Subcutaneous abdominal adipose tissue (tissue), 5 donors: ENCODE data around the gene GTSE1.

Experiments used
- H3K27ac ChIP-seq: one replicate; pipeline ENCODE4 v1.7.0; 2013; ENCODE audit warnings: low read depth, mild to moderate bottlenecking, inconsistent platforms, low read length, moderate library complexity
- H3K27me3 ChIP-seq, 5 donors: one replicate each; pipeline ENCODE4 v1.7.0; 2013; ENCODE audit warnings: low read length in 5 of 5, inconsistent platforms in 1 of 5; ENCODE audit not compliant: control insufficient read depth in 5 of 5, insufficient read depth in 4 of 5
- H3K36me3 ChIP-seq, 5 donors: one replicate each; pipeline ENCODE4 v1.7.0; 2013; ENCODE audit warnings: low read length in 5 of 5; ENCODE audit not compliant: control insufficient read depth in 5 of 5, insufficient read depth in 5 of 5
- H3K4me1 ChIP-seq, 5 donors: one replicate each; pipeline ENCODE4 v1.7.0; 2013; ENCODE audit warnings: low read length in 5 of 5, mild to moderate bottlenecking in 3 of 5, moderate library complexity in 1 of 5; ENCODE audit not compliant: control insufficient read depth in 5 of 5, insufficient read depth in 5 of 5
- H3K4me3 ChIP-seq, 5 donors: one replicate each; pipeline ENCODE4 v1.7.0; 2013; ENCODE audit warnings: low read length in 5 of 5, low read depth in 1 of 5
- H3K9ac ChIP-seq, 5 donors: one replicate each; pipeline ENCODE4 v1.7.0; 2013; ENCODE audit warnings: low read length in 5 of 5, mild to moderate bottlenecking in 4 of 5, moderate library complexity in 3 of 5
- H3K9me3 ChIP-seq, 5 donors: one replicate each; pipeline ENCODE4 v1.7.0; 2013; ENCODE audit warnings: low read length in 5 of 5; ENCODE audit not compliant: control insufficient read depth in 5 of 5
- donor health status: healthy.
- donor health status: healthy.
- donor health status: healthy.
- donor health status: healthy.
- donor health status: healthy.

The GTSE1 gene, protein sequence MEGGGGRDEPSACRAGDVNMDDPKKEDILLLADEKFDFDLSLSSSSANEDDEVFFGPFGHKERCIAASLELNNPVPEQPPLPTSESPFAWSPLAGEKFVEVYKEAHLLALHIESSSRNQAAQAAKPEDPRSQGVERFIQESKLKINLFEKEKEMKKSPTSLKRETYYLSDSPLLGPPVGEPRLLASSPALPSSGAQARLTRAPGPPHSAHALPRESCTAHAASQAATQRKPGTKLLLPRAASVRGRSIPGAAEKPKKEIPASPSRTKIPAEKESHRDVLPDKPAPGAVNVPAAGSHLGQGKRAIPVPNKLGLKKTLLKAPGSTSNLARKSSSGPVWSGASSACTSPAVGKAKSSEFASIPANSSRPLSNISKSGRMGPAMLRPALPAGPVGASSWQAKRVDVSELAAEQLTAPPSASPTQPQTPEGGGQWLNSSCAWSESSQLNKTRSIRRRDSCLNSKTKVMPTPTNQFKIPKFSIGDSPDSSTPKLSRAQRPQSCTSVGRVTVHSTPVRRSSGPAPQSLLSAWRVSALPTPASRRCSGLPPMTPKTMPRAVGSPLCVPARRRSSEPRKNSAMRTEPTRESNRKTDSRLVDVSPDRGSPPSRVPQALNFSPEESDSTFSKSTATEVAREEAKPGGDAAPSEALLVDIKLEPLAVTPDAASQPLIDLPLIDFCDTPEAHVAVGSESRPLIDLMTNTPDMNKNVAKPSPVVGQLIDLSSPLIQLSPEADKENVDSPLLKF

DNA sequence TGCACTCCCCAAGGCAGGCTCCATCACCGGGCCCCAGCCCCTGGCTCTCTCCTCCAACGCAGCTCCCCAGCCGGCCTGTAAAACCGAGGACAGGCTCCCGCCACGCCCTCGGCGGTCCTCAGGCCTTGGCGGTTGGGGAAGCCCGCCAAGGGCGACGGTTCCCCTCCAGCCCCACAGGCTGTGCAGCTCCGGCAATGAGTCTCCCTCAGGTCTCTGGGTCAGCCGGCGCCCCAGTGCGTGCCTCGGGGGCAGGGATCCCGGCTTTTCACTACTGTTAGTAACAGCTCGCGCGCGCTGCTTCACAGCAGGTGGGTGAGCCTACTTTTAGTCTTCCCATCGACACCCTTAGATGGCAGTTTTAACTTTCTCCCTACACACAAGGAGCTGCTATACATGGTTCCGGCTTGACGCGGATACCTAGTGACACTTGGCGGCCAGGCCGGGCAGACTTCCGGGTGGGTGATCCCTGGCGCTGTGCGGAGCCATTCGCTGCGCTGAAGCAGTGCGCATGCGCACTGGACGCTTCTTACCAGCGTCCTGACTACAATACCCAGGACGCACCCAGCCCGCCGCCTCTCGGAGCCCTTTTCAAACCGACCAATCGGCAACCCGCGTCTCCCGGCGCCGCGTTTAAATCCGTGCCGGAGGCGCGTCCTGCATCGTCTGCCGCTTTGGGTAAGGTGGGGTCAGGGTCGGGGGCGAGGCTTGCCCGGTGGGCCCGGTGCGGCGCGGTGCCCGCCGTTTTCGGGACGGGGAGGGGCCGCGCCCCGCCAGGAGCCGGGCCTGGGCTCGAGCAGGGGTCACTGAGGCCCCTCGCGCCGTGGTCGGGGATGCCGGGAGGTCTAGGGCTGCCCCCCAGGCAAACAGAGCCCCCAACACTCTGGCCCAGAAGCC is at the start of gene GTSE1:
TSS of gene GTSE1 (plus strand) at position 614 of the 894 bp plus-strand sequence. CDS start 531 bp downstream, outside the sequence.
- Histone ChIP-seq H3K4me3 (peak within 1 kb of the TSS; percentile 61 to 82 (median 78)), H3K4me1 (peaks cover 3 to 47% (median 24%) of the 10 kb centered on the region in 5 donors), H3K9me3 (no peaks in the 10 kb centered on the region), H3K27me3 (peaks cover 0 to 3% (median 0%) of the 10 kb centered on the region in 5 donors), H3K27ac (peak within 1 kb of the TSS; percentile 72), H3K36me3 (peaks cover 0 to 22% (median 20%) of the 10 kb centered on the region in 5 donors), H3K9ac (peak within 1 kb of the TSS; percentile 71 to 84 (median 73))

DNA sequence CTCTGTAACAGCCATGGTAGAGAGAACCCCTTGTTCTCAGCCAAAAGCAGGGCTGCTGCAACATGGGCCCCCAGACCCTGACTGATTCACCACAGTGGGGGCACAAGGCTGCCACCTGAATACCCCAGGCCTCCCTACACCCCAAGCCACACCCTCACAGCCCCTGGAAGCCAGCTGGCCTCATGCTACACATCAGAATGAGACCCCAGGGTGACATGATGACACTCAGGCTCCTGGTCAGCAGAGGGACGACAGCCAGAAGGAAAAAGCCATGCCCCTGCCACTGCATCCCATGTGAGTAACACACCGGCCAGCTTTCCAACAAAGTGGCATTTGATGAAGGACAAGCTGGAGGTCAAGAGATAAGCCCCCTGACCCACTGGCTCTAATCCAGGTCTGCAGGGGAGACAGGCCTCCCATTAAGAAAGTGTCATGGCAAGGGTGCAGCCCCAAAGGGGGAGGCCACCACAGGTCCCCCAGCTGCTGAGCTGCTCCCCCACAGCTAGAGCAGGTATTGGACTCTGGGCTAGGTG is 49.2 kb upstream of the GTSE1 start:
- Histone ChIP-seq H3K27me3 (no peaks in the 10 kb centered on the region), H3K4me1 (peaks cover 3 to 33% (median 27%) of the 10 kb centered on the region in 5 donors), H3K36me3 (peaks cover 0 to 28% (median 17%) of the 10 kb centered on the region in 5 donors), H3K27ac (no peak overlapping the region), H3K9me3 (no peaks in the 10 kb centered on the region), H3K9ac (peak overlapping the region in 1 of 5 donors; percentile 37), H3K4me3 (no peak overlapping the region)

DNA sequence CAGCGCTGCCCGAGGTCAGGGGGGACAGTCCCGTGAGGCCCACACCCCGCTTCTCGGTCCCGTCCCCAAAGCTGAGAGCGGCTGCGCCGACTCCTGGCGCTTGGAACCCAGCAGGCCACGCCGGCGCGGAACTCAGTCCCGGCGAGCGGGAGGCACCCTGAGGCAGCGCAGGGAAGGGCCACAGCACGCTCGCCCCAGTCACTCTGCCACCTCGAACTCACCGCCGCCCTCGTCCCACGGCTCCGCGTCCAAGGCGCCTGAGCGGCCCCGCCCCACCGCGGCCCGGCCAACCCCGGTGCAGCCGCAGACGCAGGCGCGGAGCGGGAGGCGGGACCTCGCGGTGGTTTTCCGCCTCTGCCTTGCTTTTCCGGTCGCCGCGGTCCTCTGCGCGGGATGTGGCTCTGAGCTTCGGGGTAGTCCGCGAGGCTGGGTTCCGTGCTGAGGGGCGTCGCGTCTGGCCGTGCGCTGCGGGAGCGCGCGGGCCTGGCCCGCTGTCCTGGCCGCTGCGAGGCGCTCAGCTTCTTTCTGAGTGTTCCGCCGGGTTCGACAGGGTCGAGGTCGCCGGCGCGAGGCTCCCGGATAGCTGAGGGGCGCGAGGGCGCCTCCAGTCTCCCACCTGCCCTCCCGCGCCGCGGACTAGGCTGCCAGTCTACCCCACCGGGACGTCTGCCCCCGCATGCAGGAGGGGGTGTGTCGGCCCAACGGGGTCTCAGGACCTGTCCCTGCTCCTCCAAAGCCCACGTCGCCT is 46.5 kb upstream of the GTSE1 start, which contains the start of gene CDPF1:
TSS of gene CDPF1 (minus strand) at position 259 of the 748 bp plus-strand sequence. CDS start 2,009 bp downstream, outside the sequence.
- Histone ChIP-seq H3K9me3 (no peaks in the 10 kb centered on the region), H3K9ac (peak within 1 kb of the TSS in 4 of 5 donors; percentile 79 to 94 (median 92)), H3K36me3 (peaks cover 0 to 12% (median 0%) of the 10 kb centered on the region in 5 donors), H3K4me3 (peak within 1 kb of the TSS; percentile 44 to 95 (median 84)), H3K27ac (peak within 1 kb of the TSS; percentile 72), H3K27me3 (no peaks in the 10 kb centered on the region), H3K4me1 (peaks cover 3 to 31% (median 24%) of the 10 kb centered on the region in 5 donors)

DNA sequence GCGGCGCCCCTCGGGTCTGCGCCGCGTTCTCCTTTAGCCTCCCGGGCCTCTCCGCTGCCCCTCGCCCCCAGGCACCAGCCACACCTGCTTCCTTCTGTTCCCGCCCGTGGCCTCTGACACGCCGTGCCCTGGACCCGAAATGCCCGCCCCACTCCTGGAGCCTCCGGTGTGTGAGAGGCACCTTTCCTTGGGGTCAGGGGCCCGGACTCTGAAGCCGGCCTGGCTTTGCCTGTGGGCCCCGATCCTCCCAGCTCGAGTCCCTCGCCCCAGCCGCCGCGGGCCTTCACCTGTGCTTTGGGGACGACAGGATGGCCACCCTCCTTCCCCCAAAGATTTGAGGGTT is 45.9 kb upstream of the GTSE1 start:
- Histone ChIP-seq H3K4me3 (peak overlapping the region; percentile 44 to 95 (median 84)), H3K36me3 (peaks cover 0 to 10% (median 0%) of the 10 kb centered on the region in 5 donors), H3K27ac (no peak overlapping the region), H3K27me3 (no peaks in the 10 kb centered on the region), H3K9ac (peak overlapping the region in 4 of 5 donors; percentile 79 to 94 (median 92)), H3K9me3 (no peaks in the 10 kb centered on the region), H3K4me1 (peaks cover under 1 to 26% (median 18%) of the 10 kb centered on the region in 5 donors)

DNA sequence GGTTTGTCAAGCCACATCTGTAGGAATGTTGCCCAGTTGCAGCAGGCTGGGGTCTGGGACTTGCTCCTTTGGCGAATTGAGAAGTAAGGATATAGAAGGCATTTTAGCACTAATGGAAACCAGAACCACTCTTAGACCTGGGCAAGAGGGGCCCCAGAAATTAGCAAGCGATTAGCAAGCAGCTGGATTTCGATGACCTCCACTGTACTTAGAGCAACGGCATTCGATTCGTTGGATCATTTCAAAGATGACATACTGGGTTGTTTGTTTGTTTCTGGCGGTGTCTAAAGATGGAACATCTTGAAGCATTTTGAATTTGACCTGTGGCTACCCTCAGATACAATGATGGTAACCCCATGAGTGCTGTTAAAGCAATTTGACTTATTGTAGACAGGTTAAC is 45.4 kb upstream of the GTSE1 start:
- peak overlapping the region in 4 of 5 donors; percentile 79 to 94 (median 92) for H3K9ac ChIP-seq

DNA sequence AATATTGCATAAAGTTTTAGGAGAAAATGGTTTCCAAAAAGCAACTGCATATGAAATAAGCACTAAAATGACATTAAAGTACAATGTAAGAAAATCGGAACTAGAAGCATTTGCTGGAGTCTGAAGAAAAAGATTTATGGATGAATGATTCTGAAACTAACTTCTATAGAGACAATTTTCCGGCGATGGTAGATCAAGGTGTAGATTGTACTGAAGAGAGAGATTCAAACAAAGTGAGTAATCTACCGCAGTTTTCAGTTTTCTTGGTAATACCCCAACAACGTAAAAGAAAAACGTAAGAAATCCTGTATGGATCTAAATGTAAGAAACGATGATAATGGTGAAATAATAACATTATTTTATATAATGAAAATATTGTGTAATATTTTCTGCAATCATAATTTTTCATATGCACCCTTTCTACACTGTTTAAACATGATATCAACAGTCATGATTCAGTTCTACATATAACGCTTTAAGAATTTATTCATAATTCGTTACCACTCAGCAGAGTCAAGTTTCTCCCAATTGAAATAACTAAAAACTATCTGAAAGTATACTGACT is 44.8 kb upstream of the GTSE1 start:
- Histone ChIP-seq H3K36me3 (peaks cover 0 to 4% (median 0%) of the 10 kb centered on the region in 5 donors), H3K9me3 (no peaks in the 10 kb centered on the region), H3K4me1 (peaks cover 0 to 22% (median 18%) of the 10 kb centered on the region in 5 donors), H3K4me3 (no peak overlapping the region), H3K27ac (no peak overlapping the region), H3K9ac (no peak overlapping the region), H3K27me3 (no peaks in the 10 kb centered on the region)

More for the DNA sequence above, 45.4 kb upstream of the GTSE1 start:
- peaks cover 0 to 22% (median 18%) of the 10 kb centered on the region in 5 donors for H3K4me1 ChIP-seq
- peak overlapping the region; percentile 44 to 95 (median 84) for H3K4me3 ChIP-seq
- no peaks in the 10 kb centered on the region for H3K27me3 ChIP-seq
- no peaks in the 10 kb centered on the region for H3K9me3 ChIP-seq
- peaks cover 0 to 10% (median 0%) of the 10 kb centered on the region in 5 donors for H3K36me3 ChIP-seq
- no peak overlapping the region for H3K27ac ChIP-seq

DNA sequence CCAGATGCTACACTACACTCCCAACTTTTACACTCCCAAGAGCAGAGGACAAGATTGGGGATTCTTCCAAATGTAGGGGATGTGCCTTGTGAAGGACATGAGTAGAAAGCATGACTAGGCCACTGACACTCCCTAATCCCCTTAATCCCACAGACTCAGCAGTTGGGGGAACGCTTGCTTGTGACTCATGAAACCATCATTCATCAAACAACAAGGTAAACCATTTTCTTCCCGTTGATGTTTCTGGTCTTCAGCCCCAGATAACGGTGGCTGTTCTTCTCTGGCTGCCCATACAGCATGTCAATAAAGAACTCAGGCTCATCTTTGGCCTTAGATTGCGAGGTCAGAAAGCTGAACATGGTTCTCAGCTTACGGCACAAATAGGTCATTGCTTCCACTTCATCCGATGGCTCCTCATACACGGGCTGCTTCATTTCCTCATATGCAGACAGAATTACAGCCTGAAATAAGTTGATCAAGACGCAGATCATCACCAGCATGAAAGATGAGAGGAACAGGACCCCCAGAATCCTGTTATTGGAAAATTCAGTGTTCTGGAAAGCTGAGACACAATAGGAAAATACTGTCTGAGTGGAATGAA is 40.2 kb upstream of the GTSE1 start:
- H3K36me3 ChIP-seq, result no peaks in the 10 kb centered on the region
- H3K9me3 ChIP-seq, result peaks cover 0 to 3% (median 0%) of the 10 kb centered on the region in 5 donors
- H3K4me3 ChIP-seq, result no peak overlapping the region
- no peaks in the 10 kb centered on the region for H3K27me3 ChIP-seq
- H3K27ac ChIP-seq, result no peak overlapping the region
- H3K9ac ChIP-seq, result no peak overlapping the region
- peaks cover 0 to 1% (median under 1%) of the 10 kb centered on the region in 5 donors for H3K4me1 ChIP-seq

DNA sequence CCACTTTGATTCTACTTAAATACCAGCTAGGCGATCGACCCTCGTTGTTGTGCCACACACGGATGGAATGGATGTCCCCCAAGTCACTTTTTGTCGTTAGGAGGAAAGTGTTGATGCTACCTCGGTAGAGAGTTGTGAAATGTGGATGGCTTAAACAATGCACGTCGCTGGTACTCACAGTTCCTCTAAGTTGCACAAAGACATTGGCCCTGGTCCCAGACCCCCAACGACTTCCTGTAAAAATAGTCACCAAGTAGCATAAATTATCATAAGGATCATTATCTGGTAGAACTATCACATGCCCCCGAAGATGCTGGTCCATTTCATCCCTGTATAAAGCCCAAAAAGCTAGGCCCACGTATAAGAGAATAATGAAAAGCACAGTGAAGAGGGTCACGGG is 37.3 kb upstream of the GTSE1 start:
- Histone ChIP-seq H3K36me3 (no peaks in the 10 kb centered on the region), H3K4me1 (peaks cover 0 to 5% (median 3%) of the 10 kb centered on the region in 5 donors), H3K27ac (no peak overlapping the region), H3K27me3 (no peaks in the 10 kb centered on the region), H3K9ac (no peak overlapping the region), H3K4me3 (no peak overlapping the region), H3K9me3 (peaks cover 0 to 3% (median 0%) of the 10 kb centered on the region in 5 donors)
